Measurements from ENCODE around the gene PRPH. TPM values are rescaled to one million over a fixed set of nuclear protein-coding genes. Genes with fewer than 3 reads are reported as not detected.

PRPH gene
- total and polyA plus RNA-seq, 9 of the 15 experiments (the other 6 are each of a cell fraction or from before 2014, with no cell fraction given) = 0.27 to 1.9 (median 1.3) TPM; not detected in 1

DNA sequence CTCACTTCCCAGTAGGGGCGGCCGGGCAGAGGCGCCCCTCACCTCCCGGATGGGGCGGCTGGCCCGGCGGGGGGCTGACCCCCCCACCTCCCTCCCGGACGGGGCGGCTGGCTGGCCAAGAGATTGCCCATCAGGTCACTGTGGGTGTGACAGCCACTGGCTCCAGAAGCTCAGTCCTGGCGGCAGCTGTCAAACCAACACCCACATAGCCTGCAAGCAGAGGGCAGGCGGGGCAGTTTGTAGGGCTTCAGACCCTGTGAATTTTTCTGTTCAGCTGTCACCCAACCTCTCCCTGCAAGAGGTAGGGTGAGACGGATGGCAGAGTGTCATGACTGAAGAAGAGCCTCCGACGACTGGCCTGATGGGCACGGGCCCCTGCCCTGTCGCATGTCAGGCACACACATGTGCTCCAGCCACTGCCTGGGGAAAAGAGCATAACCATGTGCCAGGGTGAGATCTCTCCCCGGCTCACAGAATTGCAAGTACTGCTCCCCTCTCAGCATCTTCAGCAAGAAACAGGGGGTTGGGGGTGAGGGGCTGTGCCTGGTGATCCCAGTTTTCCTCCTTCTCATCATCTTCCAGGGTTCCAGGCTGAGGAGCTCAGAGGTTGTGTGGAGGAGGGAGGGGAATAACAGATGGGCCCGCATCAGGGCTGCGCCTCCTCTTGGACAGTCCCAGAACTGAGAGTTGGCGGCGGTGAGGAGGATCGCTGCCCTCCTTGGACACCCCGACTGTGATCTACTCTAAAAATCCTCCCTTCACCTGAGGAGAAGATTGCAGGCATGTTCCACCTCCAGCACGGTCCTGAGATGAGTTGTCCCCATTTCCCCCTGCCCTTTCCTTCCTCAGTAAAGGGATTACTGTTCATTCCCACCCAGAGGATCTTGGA is 11.2 kb upstream of the PRPH start (continued):
- TF ChIP-seq BRF1 (IDR thresholded peaks at IDR 0.05; ENCODE audit: borderline replicate concordance, extremely low read depth, insufficient read length) (no peak), ZNF165 (CRISPR knock-in tag; IDR thresholded peaks at IDR 0.05; ENCODE audit: borderline replicate concordance) (no peak), KLF6 (CRISPR knock-in tag; IDR thresholded peaks at IDR 0.05; ENCODE audit: borderline replicate concordance) (no peak), RBM15 (IDR thresholded peaks at IDR 0.05; ENCODE audit: insufficient read depth, low read length) (no peak), NEUROD1 (IDR thresholded peaks at IDR 0.05; ENCODE audit: borderline replicate concordance, low read depth, low read length, partially characterized antibody) (peak; percentile 20), ZNF324 (CRISPR knock-in tag; IDR thresholded peaks at IDR 0.05) (no peak), GATAD2B (IDR thresholded peaks at IDR 0.05; ENCODE audit: borderline replicate concordance) (no peak), ATF3 (IDR thresholded peaks at IDR 0.05) (peak; percentile 23; the same call in 1 of the 2 replicates), ATF3 (CRISPR knock-in tag; conservative IDR thresholded peaks at IDR 0.05) (no peak), ZZZ3 (IDR thresholded peaks at IDR 0.05) (no peak), ZFPM2 (CRISPR knock-in tag; IDR thresholded peaks at IDR 0.05) (no peak), CBX3 (IDR thresholded peaks at IDR 0.05; ENCODE audit: borderline replicate concordance in 1 of 2, low read length in 2 of 2) (no peak), ZNF12 (CRISPR knock-in tag; IDR thresholded peaks at IDR 0.05) (no peak), RAD21 (CRISPR knock-in tag; conservative IDR thresholded peaks at IDR 0.05 in 1 of 2, IDR thresholded peaks at IDR 0.05 in 1 of 2) (0 out of 4 replicates have a peak, but pooled peaks of 1 of the 2 experiments have one; percentile 14), JUND (IDR thresholded peaks at IDR 0.05; ENCODE audit: borderline replicate concordance, low read depth, low read length) (no peak), JUND (tag; IDR thresholded peaks at IDR 0.05; ENCODE audit: borderline replicate concordance, low read depth, low read length) (no peak), ZNF561 (CRISPR knock-in tag; conservative IDR thresholded peaks at IDR 0.05) (no peak), CHD2 (IDR thresholded peaks at IDR 0.05; ENCODE audit: low read depth, low read length) (no peak), RB1 (IDR thresholded peaks at IDR 0.05; ENCODE audit: low read depth) (peak; percentile 16; the same call in 1 of the 2 replicates)
- TF ChIP-seq, protein P1, sequence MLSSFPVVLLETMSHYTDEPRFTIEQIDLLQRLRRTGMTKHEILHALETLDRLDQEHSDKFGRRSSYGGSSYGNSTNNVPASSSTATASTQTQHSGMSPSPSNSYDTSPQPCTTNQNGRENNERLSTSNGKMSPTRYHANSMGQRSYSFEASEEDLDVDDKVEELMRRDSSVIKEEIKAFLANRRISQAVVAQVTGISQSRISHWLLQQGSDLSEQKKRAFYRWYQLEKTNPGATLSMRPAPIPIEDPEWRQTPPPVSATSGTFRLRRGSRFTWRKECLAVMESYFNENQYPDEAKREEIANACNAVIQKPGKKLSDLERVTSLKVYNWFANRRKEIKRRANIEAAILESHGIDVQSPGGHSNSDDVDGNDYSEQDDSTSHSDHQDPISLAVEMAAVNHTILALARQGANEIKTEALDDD (IDR thresholded peaks at IDR 0.05) = no peak
- TF ChIP-seq, protein P2, sequence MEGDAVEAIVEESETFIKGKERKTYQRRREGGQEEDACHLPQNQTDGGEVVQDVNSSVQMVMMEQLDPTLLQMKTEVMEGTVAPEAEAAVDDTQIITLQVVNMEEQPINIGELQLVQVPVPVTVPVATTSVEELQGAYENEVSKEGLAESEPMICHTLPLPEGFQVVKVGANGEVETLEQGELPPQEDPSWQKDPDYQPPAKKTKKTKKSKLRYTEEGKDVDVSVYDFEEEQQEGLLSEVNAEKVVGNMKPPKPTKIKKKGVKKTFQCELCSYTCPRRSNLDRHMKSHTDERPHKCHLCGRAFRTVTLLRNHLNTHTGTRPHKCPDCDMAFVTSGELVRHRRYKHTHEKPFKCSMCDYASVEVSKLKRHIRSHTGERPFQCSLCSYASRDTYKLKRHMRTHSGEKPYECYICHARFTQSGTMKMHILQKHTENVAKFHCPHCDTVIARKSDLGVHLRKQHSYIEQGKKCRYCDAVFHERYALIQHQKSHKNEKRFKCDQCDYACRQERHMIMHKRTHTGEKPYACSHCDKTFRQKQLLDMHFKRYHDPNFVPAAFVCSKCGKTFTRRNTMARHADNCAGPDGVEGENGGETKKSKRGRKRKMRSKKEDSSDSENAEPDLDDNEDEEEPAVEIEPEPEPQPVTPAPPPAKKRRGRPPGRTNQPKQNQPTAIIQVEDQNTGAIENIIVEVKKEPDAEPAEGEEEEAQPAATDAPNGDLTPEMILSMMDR (IDR thresholded peaks at IDR 0.05 in 2 of 3, conservative IDR thresholded peaks at IDR 0.05 in 1 of 3; ENCODE audit: insufficient read depth in 2 of 3, low read depth in 1 of 3, low read length in 3 of 3) = peak; percentile 49 to 67 (median 56)
- TF ChIP-seq, protein P3, sequence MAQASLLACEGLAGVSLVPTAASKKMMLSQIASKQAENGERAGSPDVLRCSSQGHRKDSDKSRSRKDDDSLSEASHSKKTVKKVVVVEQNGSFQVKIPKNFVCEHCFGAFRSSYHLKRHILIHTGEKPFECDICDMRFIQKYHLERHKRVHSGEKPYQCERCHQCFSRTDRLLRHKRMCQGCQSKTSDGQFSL (CRISPR knock-in tag; IDR thresholded peaks at IDR 0.05) = 0 out of 2 replicates have a peak, but pooled peaks have one; percentile 23
- TF ChIP-seq, protein P3 (tag; IDR thresholded peaks at IDR 0.05) = no peak

Measured in K562 (cell line).